Fibroblast of gingiva (primary cell): Measurements from ENCODE around the gene TRAP1.
"Not testable (repeated sequence)": the region's sequence is repeated elsewhere in the genome, so short reads cannot be mapped to it uniquely, and the experiment has no call there.

Experiments used
- DNase-seq: peaks from one replicate; pipeline ENCODE4 v3.0.0-alpha.2; 2011; ENCODE audit warnings: low read depth

TRAP1 gene

DNA sequence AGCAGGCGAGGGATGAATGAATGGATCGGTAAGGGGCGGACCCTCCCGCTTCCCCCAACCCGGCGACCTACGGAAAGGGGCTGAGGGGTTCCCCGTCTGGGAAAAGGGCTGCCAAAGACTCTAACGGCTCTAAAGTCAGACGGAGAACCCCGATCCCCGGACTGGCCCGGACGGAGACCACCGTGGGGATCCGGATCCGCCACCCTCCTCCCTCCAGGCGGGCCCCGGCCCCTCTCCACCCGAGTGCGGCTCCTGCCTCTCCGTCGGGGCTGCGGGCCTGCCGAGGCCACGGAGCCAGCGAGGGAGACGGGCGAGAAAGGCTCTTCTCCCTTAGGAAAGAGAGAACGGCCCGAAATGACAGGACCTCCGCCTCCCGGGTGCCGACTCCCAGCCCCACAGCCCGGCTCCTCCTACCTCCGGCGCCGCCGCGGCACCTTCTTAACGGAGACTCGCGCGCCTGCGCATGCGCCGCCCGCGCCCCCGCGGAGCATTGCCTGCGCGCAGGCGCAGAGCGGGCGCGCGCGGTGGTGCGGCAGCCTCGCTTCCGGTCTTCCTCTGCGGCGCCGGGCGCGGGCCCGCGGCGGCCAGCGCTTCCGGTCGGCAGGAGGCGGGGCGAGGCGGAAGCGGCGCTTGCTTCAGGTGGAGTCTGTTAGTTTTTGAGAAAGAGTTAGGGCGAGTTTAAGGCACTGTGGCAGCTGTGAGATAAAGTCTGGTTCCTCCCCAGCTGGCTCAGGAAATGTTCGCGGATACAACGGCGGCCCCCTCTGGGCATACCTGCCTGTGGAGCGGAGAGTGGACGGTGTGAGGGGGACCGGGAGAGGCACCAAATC lies 106.0 kb downstream of the TRAP1 start, which contains the start of gene SLX4:
SLX4 (minus strand) TSS at position 461 of the 830 bp plus-strand sequence. CDS start 2,642 bp downstream, outside the sequence.
- peak; percentile 85 for DNase-seq

DNA sequence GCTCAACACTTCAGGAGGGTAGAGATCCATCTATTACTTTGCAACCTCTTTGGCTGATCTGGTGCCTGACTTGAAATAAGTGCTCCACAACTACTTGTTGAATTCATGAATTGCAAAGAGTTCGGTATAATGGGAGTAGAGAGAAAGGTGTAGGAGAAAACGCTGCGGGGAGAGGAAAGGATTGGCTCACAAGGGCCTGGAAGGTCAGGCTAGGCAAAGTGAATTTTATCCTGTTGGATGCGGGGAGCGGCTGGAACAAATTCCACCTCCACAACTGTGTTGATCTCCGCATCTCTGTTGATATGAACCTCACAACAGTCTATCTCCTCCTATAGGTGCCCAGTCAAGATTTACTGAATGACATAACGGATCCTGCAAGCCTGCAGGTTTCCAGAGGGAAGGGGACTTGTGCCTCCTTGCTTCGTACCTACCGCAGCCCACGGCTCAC lies 106.6 kb downstream of the TRAP1 start:
- DNase-seq = no peak

DNA sequence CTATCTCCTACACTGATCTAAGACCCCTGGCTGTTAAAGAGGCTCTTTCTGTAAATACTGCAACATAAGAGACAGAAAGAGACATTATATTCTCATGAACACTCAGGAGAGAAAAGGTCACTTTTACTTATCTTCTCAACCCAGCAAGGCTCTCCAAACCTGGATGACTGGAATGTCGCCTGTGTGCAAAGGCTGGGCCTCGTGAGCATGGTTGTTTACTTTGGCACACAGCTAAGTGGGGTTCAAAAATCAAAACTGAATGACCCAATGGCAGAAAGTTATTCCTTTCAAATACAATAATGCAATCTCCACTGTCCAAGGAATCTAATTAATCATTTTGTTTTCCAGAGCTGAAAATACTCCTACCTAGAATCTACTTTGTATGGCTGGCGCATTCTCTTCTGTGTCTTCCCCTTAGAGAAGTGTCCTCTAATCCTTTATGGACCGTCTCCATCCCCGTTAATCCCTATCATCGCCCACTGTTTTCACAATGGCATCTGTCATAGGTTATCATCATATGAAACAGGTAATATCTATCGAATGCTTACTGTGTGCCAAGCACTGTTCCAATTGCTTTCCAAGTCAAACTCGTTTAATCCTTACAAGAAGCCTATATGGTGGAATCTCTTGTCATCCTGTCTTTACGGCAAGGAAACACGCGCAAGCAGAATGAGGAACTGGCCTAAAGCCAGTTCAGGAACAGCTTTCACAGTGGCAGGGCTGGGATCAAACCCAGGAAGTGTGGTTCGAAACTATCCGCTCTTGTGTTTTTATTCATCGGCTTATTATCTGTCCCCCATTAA lies 107.2 kb downstream of the TRAP1 start:
- no peak for DNase-seq

DNA sequence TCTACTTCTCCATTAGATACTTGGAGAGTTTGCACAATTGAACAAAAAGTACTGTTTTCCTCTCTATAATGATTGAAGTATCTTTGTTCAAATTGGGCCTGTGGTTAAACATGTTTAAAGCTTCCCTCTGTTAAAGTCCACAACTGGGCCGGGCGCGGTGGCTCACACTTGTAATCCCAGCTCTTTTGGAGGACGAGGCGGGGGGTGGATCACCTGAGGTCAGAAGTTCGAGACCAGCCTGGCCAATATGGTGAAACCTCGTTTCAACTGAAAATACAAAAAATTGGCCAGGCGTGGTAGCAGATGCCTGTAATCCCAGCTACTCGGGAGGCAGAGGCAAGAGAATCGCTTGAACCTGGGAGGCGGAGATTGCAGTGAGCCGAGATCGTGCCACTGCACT lies 108.3 kb downstream of the TRAP1 start:
- not testable (repeated sequence) for DNase-seq

DNA sequence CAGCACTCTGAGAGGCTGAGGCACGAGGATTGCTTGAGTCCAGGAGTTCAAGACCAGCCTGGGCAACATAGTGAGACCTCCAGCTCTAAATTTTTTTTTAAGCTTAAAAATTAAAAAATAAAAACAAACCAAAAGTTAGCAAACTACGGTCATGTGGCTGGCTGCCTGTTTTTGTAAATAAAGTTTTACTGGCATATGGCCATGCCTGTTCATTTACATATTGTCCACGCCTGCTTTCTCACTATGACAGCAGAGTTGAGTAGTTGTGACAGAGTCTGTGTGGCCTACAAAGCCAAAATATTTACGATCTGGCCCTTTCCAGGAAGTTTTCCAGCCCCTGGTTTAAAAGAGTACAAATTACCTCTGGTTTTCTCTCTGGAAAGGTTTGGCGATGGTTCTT lies 109.3 kb downstream of the TRAP1 start:
- DNase-seq = no peak
